GM12878 (cell line): ENCODE data around the gene CACYBP. TPM values are rescaled to one million over a fixed set of nuclear protein-coding genes. Genes with fewer than 3 reads are reported as not detected.

Experiments used
- ATAC-seq: fragments of 200-7000 bp; cut with Tn5 transposase; 3 replicates; pipeline ENCODE4 v1.9.1; 2020; ENCODE audit warnings: mild to moderate bottlenecking, moderate library complexity
- BruUV-seq: library from RNA; stranded (reverse); fragments of 400-500 nt; replicated peaks from 2 replicates; lab custom pipeline; 2021; lab: Mats Ljungman, UMichigan
- CTCF ChIA-PET: fragments of 300-600 bp; sonication (Branson Sonifier 250); formaldehyde crosslinking; extraction: SDS; loops from one replicate; lab custom pipeline; 2021; ENCODE audit warnings: inconsistent platforms; lab: Yijun Ruan, JAX
- POLR2A ChIA-PET: fragments of 350-600 bp; formaldehyde crosslinking; extraction: SDS; loops from one replicate; lab custom pipeline; 2021; ENCODE audit warnings: inconsistent platforms; lab: Charles Lee
- RAD21 ChIA-PET: fragments of 300-600 bp; sonication (Branson Sonifier 250); formaldehyde crosslinking; loops from one replicate; lab custom pipeline; 2023; ENCODE audit warnings: antibody characterized with exemption; ENCODE audit not compliant: unreplicated experiment; lab: Charles Lee
- SMC1A ChIA-PET: fragments of 300-600 bp; sonication (Branson Sonifier 250); formaldehyde crosslinking; loops from one replicate; lab custom pipeline; 2023; ENCODE audit not compliant: unreplicated experiment, uncharacterized antibody; lab: Charles Lee
- DNase-seq: peaks from one replicate; pipeline ENCODE4 v3.0.0-alpha.2; 2011; ENCODE audit warnings: low read depth, low spot score
- FAIRE-seq: peaks from 3 replicates; lab custom pipeline; 2011; peaks lifted over from hg19 to GRCh38; lab: Jason Lieb, UNC
- H2AFZ ChIP-seq: 2 replicates; pipeline ENCODE4 v1.6.0; 2011; ENCODE audit warnings: low read depth, low read length, control low read depth; ENCODE audit not compliant: control insufficient read depth
- H3K27ac ChIP-seq: 2 replicates; pipeline ENCODE4 v1.5.1; 2011; ENCODE audit warnings: control low read depth; ENCODE audit not compliant: control insufficient read depth, insufficient read depth
- H3K27me3 ChIP-seq, 2 experiments: replicated peaks in 1 of 2; 2 replicates each; pipeline versions ENCODE4 v1.6.0 to v1.6.1; 2011; ENCODE audit warnings: low read length in 1 of 2; ENCODE audit not compliant: control insufficient read depth in 2 of 2, insufficient read depth in 2 of 2
- H3K36me3 ChIP-seq, 2 experiments: 2 replicates each; pipeline ENCODE4 v1.5.1; 2011; ENCODE audit warnings: low read length in 1 of 2; ENCODE audit not compliant: control insufficient read depth in 2 of 2, insufficient read depth in 2 of 2
- H3K4me1 ChIP-seq: 2 replicates; pipeline ENCODE4 v1.6.1; 2011; ENCODE audit warnings: mild to moderate bottlenecking, low read length, moderate library complexity, mixed read lengths; ENCODE audit not compliant: control insufficient read depth, insufficient read depth
- H3K4me2 ChIP-seq: 2 replicates; pipeline ENCODE4 v1.6.0; 2011; ENCODE audit warnings: control low read depth; ENCODE audit not compliant: control insufficient read depth, insufficient read depth
- H3K4me3 ChIP-seq: fragments of 200-600 bp; sonication (generic); 2 replicates; pipeline ENCODE4 v1.5.1; 2016
- H3K79me2 ChIP-seq: 2 replicates; pipeline ENCODE4 v1.6.0; 2011; ENCODE audit warnings: low read length; ENCODE audit not compliant: control insufficient read depth, insufficient read depth
- H3K9ac ChIP-seq: 2 replicates; pipeline ENCODE4 v1.8.0; 2011; ENCODE audit warnings: low read length, control low read depth, mixed read lengths; ENCODE audit not compliant: control insufficient read depth, insufficient read depth
- H3K9me3 ChIP-seq: replicated peaks from 3 replicates; pipeline ENCODE4 v1.5.1; 2011; ENCODE audit warnings: mild to moderate bottlenecking, low read length; ENCODE audit not compliant: control insufficient read depth, insufficient read depth
- H4K20me1 ChIP-seq: 2 replicates; pipeline ENCODE4 v1.6.0; 2011; ENCODE audit not compliant: control insufficient read depth, insufficient read depth
- BCLAF1 ChIP-seq: fragments of 450-650 bp; IDR thresholded peaks from 2 replicates; pipeline ENCODE4 v1.6.1; 2017; ENCODE audit warnings: antibody characterized with exemption, mild to moderate bottlenecking, moderate library complexity
- CBX5 ChIP-seq: sonication (generic); IDR thresholded peaks from 2 replicates; pipeline ENCODE4 v1.6.1; 2016; ENCODE audit warnings: low read depth, moderate library complexity, mild to moderate bottlenecking, inconsistent platforms
- CUX1 ChIP-seq: IDR thresholded peaks from 2 replicates; pipeline ENCODE4 v1.6.1; 2012; ENCODE audit warnings: improper control_type of control experiment, low read depth, low read length; ENCODE audit not compliant: insufficient replicate concordance
- FOS ChIP-seq: IDR thresholded peaks from 3 replicates; pipeline ENCODE4 v1.6.1; 2011; ENCODE audit warnings: borderline replicate concordance; ENCODE audit not compliant: insufficient read length; ENCODE audit errors: extremely low read depth
- NFIC ChIP-seq: IDR thresholded peaks from 2 replicates; pipeline ENCODE4 v1.6.1; 2012; ENCODE audit warnings: low read depth, mild to moderate bottlenecking, inconsistent platforms, low read length, moderate library complexity
- NKRF ChIP-seq: fragments of 450-650 bp; conservative IDR thresholded peaks from 2 replicates; pipeline ENCODE4 v1.6.1; 2017; ENCODE audit warnings: mild to moderate bottlenecking, moderate library complexity
- NR2F1 ChIP-seq: fragments of 450-650 bp; conservative IDR thresholded peaks from 2 replicates; pipeline ENCODE4 v1.6.1; 2017; ENCODE audit warnings: mild to moderate bottlenecking
- PBX3 ChIP-seq: IDR thresholded peaks from 2 replicates; pipeline ENCODE4 v1.6.1; 2011; ENCODE audit warnings: mild to moderate bottlenecking, low read depth, low read length, moderate library complexity; ENCODE audit not compliant: insufficient replicate concordance
- RAD21 ChIP-seq: IDR thresholded peaks from 2 replicates; pipeline ENCODE4 v1.6.1; 2011; ENCODE audit warnings: mild to moderate bottlenecking, low read depth, low read length, moderate library complexity; ENCODE audit not compliant: insufficient read depth
- RAD51 ChIP-seq: fragments of 450-650 bp; IDR thresholded peaks from 2 replicates; pipeline ENCODE4 v1.6.1; 2016; ENCODE audit warnings: moderate library complexity, mild to moderate bottlenecking, inconsistent platforms
- TCF7 ChIP-seq: IDR thresholded peaks from 2 replicates; pipeline ENCODE4 v1.6.1; 2014; ENCODE audit warnings: antibody characterized with exemption, borderline replicate concordance
- WRNIP1 ChIP-seq: IDR thresholded peaks from 2 replicates; pipeline ENCODE4 v1.6.1; 2011; ENCODE audit warnings: low read depth, low read length, improper control_type of control experiment, borderline replicate concordance
- WGBS: methylation state at CpG from one replicate; pipeline ENCODE4 v1.1.6; 2016; ENCODE audit warnings: low lambda C conversion rate; ENCODE audit not compliant: insufficient replicate concordance, insufficient coverage; ENCODE audit errors: missing lambda C conversion rate; 5-methylcytosine and 5-hydroxymethylcytosine counted together
- in situ Hi-C: fragments of 300-500 bp; cut with MboI; formaldehyde crosslinking; loops from 9 replicates; pipeline ENCODE4 v1.14.3; 2018; ENCODE audit warnings: mixed read lengths
- intact Hi-C: fragments of 100-400 bp; cut with micrococcal nuclease; formaldehyde crosslinking; loops from one replicate; pipeline ENCODE4 v1.14.2; 2022; ENCODE audit not compliant: unreplicated experiment
- polyA plus RNA-seq, 11 experiments: library from polyadenylated mRNA; depleted of rRNA in 4 of 11; unstranded in 6 of 11; stranded (reverse) in 5 of 11; fragments of >200 nt; fragmentation: Nextera tagmentation in 4 of 11; fragmentation: Illumina TruSeq in 1 of 11; extraction: Ambion mirVana in 4 of 11; extraction: Trizol in 1 of 11; gene quantifications; 1 replicate in 1 of 11; 2 replicates in 10 of 11; pipeline versions ENCODE4 v1.2.1 to v1.2.3, GENCODE V29; 2011 to 2016; ENCODE audit warnings: inconsistent platforms in 2 of 11, missing spikeins in 2 of 11, low read depth in 1 of 11
- total RNA-seq, 4 experiments: library from RNA; depleted of rRNA in 3 of 4; stranded (reverse); fragments of >200 nt in 3 of 4; fragmentation: Illumina TruSeq in 1 of 4; extraction: Trizol in 1 of 4; gene quantifications; 2 replicates each; pipeline versions ENCODE4 v1.2.1 to v1.2.3, GENCODE V29; 2013 to 2021

Gene CACYBP
- total and polyA plus RNA-seq, 10 of the 15 experiments (the other 5 are each of a cell fraction or from before 2014, with no cell fraction given): 77.7 to 488 (median 218) TPM

- intact Hi-C loops: loop anchor here (5.0 to 10.0 kb wide), 4 partner anchors 208 to 1170 kb away; partner anchors contain the start of genes CENPL, DARS2 and RABGAP1L
- 98% methylated on average over 3 of the region's 3 CpGs for whole genome bisulfite sequencing
- Histone ChIP-seq H2AFZ (no peak overlapping the region), H3K4me2 (no peak overlapping the region), H3K4me3 (no peak overlapping the region), H3K27ac (no peak overlapping the region), H3K27me3 (no peaks in the 10 kb centered on the region), H3K36me3 (peaks cover 0 to 6% of the 10 kb centered on the region in 2 experiments; a peak in 2 of 4 replicates), H3K79me2 (peaks cover 12% of the 10 kb centered on the region), H3K9me3 (no peaks in the 10 kb centered on the region), H3K4me1 (no peaks in the 10 kb centered on the region; the same call in 1 of the 2 replicates), H4K20me1 (no peaks in the 10 kb centered on the region), H3K9ac (no peak overlapping the region)
- ATAC-seq: no peak
- in situ Hi-C loops: loop anchor here (5.0 to 10.0 kb wide), 2 partner anchors 223 to 730 kb away; no protein-coding TSS in a partner anchor
- ChIA-PET SMC1A (interaction anchor here (1.3 to 6.5 kb wide), 5 partner anchors 12 to 195 kb away, joined by 3 to 89 read pairs (median 3); no protein-coding TSS in a partner anchor), RAD21 (interaction anchor here (0.9 to 1.4 kb wide), 4 partner anchors 9 to 31 kb away, joined by 3 to 4 read pairs (median 3); no protein-coding TSS in a partner anchor), POLR2A (no interaction called here), CTCF (interaction anchor here (1.2 to 5.2 kb wide), 3 partner anchors 10 to 42 kb away, joined by 3 to 54 read pairs (median 3); no protein-coding TSS in a partner anchor)
- FAIRE-seq: no peak
- no peak for DNase-seq
- no TSS peak for BruUV-seq
- TF ChIP-seq TCF7: no peak
- TF ChIP-seq RAD21: no peak
- no peak for TF ChIP-seq WRNIP1
- TF ChIP-seq CBX5: no peak
- no peak for TF ChIP-seq NFIC
- no peak for TF ChIP-seq CUX1
- TF ChIP-seq BCLAF1: no peak
- TF ChIP-seq NR2F1: no peak
- TF ChIP-seq FOS: no peak
- no peak for TF ChIP-seq PBX3
- TF ChIP-seq RAD51: no peak
- no peak for TF ChIP-seq NKRF
Observed at GRCh38 chr1:174995121-174995520, 4.6 kb upstream of the CACYBP start.
